ENCODE measurements around the gene RPL35.

RPL35 gene

GRCh38 chr9:124875501-124875900 lies 13.7 kb upstream of the RPL35 start:
- DNase-seq, result no peak

- DNase-seq, result no peak
Measured at GRCh38 chr9:124873664-124874063, 11.9 kb upstream of the RPL35 start.

- DNase-seq, result no peak
Measured at GRCh38 chr9:124871156-124871561, 9.4 kb upstream of the RPL35 start.

GRCh38 chr9:124870723-124871122 lies 9.0 kb upstream of the RPL35 start:
- DNase-seq, result no peak

- peak; percentile 91 for DNase-seq
Measured at GRCh38 chr9:124869986-124870560, 8.3 kb upstream of the RPL35 start.

- peak; percentile 56 for DNase-seq
Measured at GRCh38 chr9:124869466-124869985, 7.8 kb upstream of the RPL35 start.

- peak; percentile 93 for DNase-seq
Measured at GRCh38 chr9:124868511-124869465, 7.0 kb upstream of the RPL35 start.

- no peak for DNase-seq
Measured at GRCh38 chr9:124863371-124863871, 1.7 kb upstream of the RPL35 start.

- no peak for DNase-seq
Measured at GRCh38 chr9:124860582-124861341, 995 bp downstream of the RPL35 start.

GRCh38 chr9:124859803-124860581 lies 1.8 kb downstream of the RPL35 start:
- DNase-seq, result no peak

- DNase-seq, result no peak
Measured at GRCh38 chr9:124858330-124859046, 3.3 kb downstream of the RPL35 start.

GRCh38 chr9:124857533-124858162 lies 4.1 kb downstream of the RPL35 start:
- DNase-seq, result no peak

- DNase-seq, result peak; percentile 41
Measured at GRCh38 chr9:124855944-124856765, 5.6 kb downstream of the RPL35 start.

GRCh38 chr9:124855566-124855943 lies 6.2 kb downstream of the RPL35 start:
- no peak for DNase-seq

- DNase-seq, result no peak
Measured at GRCh38 chr9:124854822-124855221, 6.9 kb downstream of the RPL35 start.

GRCh38 chr9:124854161-124854560 lies 7.6 kb downstream of the RPL35 start:
- no peak for DNase-seq

- no peak for DNase-seq
Measured at GRCh38 chr9:124853605-124854143, 8.1 kb downstream of the RPL35 start.

GRCh38 chr9:124852829-124853531 lies 8.8 kb downstream of the RPL35 start, which contains the start of gene WDR38:
TSS of gene WDR38 (plus strand) at chr9:124853460. CDS start at chr9:124853532, 72 bp downstream.
- DNase-seq, result peak; percentile 74

Data from activated naive CD4-positive, alpha-beta T cell treated with anti-CD3 and anti-CD28 coated beads, Interleukin-2, amount 50 U/mL, for 16 hours (primary cell).